AG04450 (cell line): ENCODE results near the gene ASIC5. TPM values are rescaled to one million over a fixed set of nuclear protein-coding genes. Genes with fewer than 3 reads are reported as not detected.

Experiments used
- CTCF ChIA-PET: fragments of 300-600, 350-600 bp; formaldehyde crosslinking; extraction: SDS; loops from one replicate; lab custom pipeline; 2022; ENCODE audit warnings: antibody characterized with exemption, inconsistent platforms; lab: Charles Lee
- POLR2A ChIA-PET: fragments of 350-600 bp; formaldehyde crosslinking; extraction: SDS; loops from one replicate; lab custom pipeline; 2021; ENCODE audit warnings: antibody characterized with exemption, inconsistent platforms; lab: Yijun Ruan, JAX
- DNase-seq: peaks from one replicate; pipeline ENCODE4 v3.0.0-alpha.2; 2011; ENCODE audit warnings: low read depth, low spot score
- H3K27ac ChIP-seq: one replicate; pipeline ENCODE4 v1.5.1; 2012; ENCODE audit warnings: low read depth, low read length, control low read depth
- H3K27me3 ChIP-seq: one replicate; pipeline ENCODE4 v1.6.0; 2012; ENCODE audit warnings: low read length; ENCODE audit not compliant: control insufficient read depth, insufficient read depth
- H3K4me3 ChIP-seq: 2 replicates; pipeline ENCODE4 v1.5.1; 2011; ENCODE audit warnings: mild to moderate bottlenecking, low read depth, low read length, control low read depth
- H3K9me3 ChIP-seq: 2 replicates; pipeline ENCODE4 v1.5.1; 2012; ENCODE audit warnings: low read length; ENCODE audit not compliant: control insufficient read depth, insufficient read depth
- CTCF ChIP-seq: IDR thresholded peaks from 2 replicates; pipeline ENCODE4 v1.5.1; 2011; ENCODE audit warnings: low read depth, low read length, control low read depth, inconsistent platforms
- polyA plus RNA-seq: library from polyadenylated mRNA; depleted of rRNA; stranded (reverse); fragments of >200 nt; gene quantifications from 2 replicates; pipeline ENCODE4 v1.2.3, GENCODE V29; 2011

ASIC5 gene
- polyA plus RNA-seq, 1 experiment = not detected

- TF ChIP-seq CTCF = no peak
- CTCF ChIA-PET = interaction anchor here (0.8 to 1.6 kb wide), 2 partner anchors 45 kb away, joined by 3 to 8 read pairs; partner anchors contain the start of gene CTSO
These were observed 42.4 kb upstream of the ASIC5 start for GRCh38 chr4:155908187-155909139.

GRCh38 chr4:155907556-155907955 is 41.5 kb upstream of the ASIC5 start:
- no peak overlapping the region for H3K27ac ChIP-seq
- TF ChIP-seq CTCF = no peak
- DNase-seq = no peak
- no peak overlapping the region for H3K4me3 ChIP-seq
- no peaks in the 10 kb centered on the region for H3K27me3 ChIP-seq
- ChIA-PET CTCF (interaction anchor here (0.8 to 1.1 kb wide), 3 partner anchors 45 to 98 kb away, joined by 3 read pairs; partner anchors contain the start of gene CTSO), POLR2A (interaction anchor here (0.5 to 1.1 kb wide), 3 partner anchors 17 to 1040 kb away, joined by 3 to 5 read pairs (median 3); no protein-coding TSS in a partner anchor)
- no peaks in the 10 kb centered on the region for H3K9me3 ChIP-seq

More at GRCh38 chr4:155908187-155909139, 42.4 kb upstream of the ASIC5 start:
- Histone ChIP-seq H3K4me3 (no peak overlapping the region), H3K27ac (no peak overlapping the region), H3K27me3 (no peaks in the 10 kb centered on the region), H3K9me3 (no peaks in the 10 kb centered on the region)
- POLR2A ChIA-PET = no interaction called here
- no peak for DNase-seq

GRCh38 chr4:155906554-155907247 is 40.6 kb upstream of the ASIC5 start:
- Histone ChIP-seq H3K9me3 (no peaks in the 10 kb centered on the region), H3K27me3 (no peaks in the 10 kb centered on the region), H3K27ac (no peak overlapping the region), H3K4me3 (no peak overlapping the region)
- ChIA-PET POLR2A (interaction anchor here (1.1 kb wide), 2 partner anchors 17 kb away, joined by 3 to 5 read pairs; no protein-coding TSS in a partner anchor), CTCF (interaction anchor here (1.0 to 1.1 kb wide), 2 partner anchors 46 to 97 kb away, joined by 3 read pairs; no protein-coding TSS in a partner anchor)
- DNase-seq = peak; percentile 94
- TF ChIP-seq CTCF = no peak

GRCh38 chr4:155904331-155904730 is 38.3 kb upstream of the ASIC5 start:
- ChIA-PET POLR2A (no interaction called here), CTCF (no interaction called here)
- Histone ChIP-seq H3K27ac (no peak overlapping the region), H3K9me3 (no peaks in the 10 kb centered on the region), H3K4me3 (no peak overlapping the region), H3K27me3 (no peaks in the 10 kb centered on the region)
- no peak for TF ChIP-seq CTCF
- no peak for DNase-seq
